Measurements from ENCODE around the gene PAPOLA. TPM values are rescaled to one million over a fixed set of nuclear protein-coding genes. Genes with fewer than 3 reads are reported as not detected.

PAPOLA gene
- total and polyA plus RNA-seq, 2 of the 4 experiments (the other 2 are of a cell fraction) = 73.8 to 128 TPM

Other genes with a start within 250 kb of the PAPOLA start
- gene BDKRB1, start 246.2 kb upstream of the PAPOLA start, total RNA-seq (2012; rRNA removed) = 51.4 and 56.5 TPM in 2 replicates
- 130 and 142 TPM in 2 replicates for gene BDKRB1, start 246.2 kb upstream of the PAPOLA start, polyA plus RNA-seq (2012; rRNA removed)
- gene ATG2B, start 139.0 kb upstream of the PAPOLA start, total RNA-seq (2012; rRNA removed) = 20.6 and 22.0 TPM in 2 replicates
- 6.1 and 6.9 TPM in 2 replicates for gene ATG2B, start 139.0 kb upstream of the PAPOLA start, polyA plus RNA-seq (2012; rRNA removed)
- 22.0 and 34.7 TPM in 2 replicates for gene GSKIP, start 138.9 kb upstream of the PAPOLA start, total RNA-seq (2012; rRNA removed)
- gene GSKIP, start 138.9 kb upstream of the PAPOLA start, polyA plus RNA-seq (2012; rRNA removed) = 9.4 and 11.7 TPM in 2 replicates
- gene AK7, start 110.3 kb upstream of the PAPOLA start, total RNA-seq (2012; rRNA removed) = under 0.01 TPM in 1 of 2 replicates, not detected in the other
- gene AK7, start 110.3 kb upstream of the PAPOLA start, polyA plus RNA-seq (2012; rRNA removed) = 0.10 and 0.21 TPM in 2 replicates

Measured in IMR-90 (cell line).